Astrocyte of the cerebellum (primary cell): Measurements from ENCODE around the gene CELA1.

Source experiments
- DNase-seq: peaks from one replicate; pipeline ENCODE4 v3.0.0-alpha.2; 2011; ENCODE audit warnings: low read depth
- H3K4me3 ChIP-seq: 2 replicates; pipeline ENCODE4 v1.5.1; 2011; ENCODE audit warnings: mild to moderate bottlenecking, low read depth, low read length, moderate library complexity
- in situ Hi-C: cut with HindIII; loops from 2 replicates; pipeline ENCODE4 v1.10.0; 2017; ENCODE audit warnings: low sequenced_read_pairs
- TF ChIP-seq, protein P1 (sequence below): IDR thresholded peaks from 2 replicates; pipeline ENCODE4 v1.5.1; 2012; ENCODE audit warnings: low read length, low read depth, moderate library complexity, mild to moderate bottlenecking; ENCODE audit errors: missing control alignments

Gene CELA1

DNA sequence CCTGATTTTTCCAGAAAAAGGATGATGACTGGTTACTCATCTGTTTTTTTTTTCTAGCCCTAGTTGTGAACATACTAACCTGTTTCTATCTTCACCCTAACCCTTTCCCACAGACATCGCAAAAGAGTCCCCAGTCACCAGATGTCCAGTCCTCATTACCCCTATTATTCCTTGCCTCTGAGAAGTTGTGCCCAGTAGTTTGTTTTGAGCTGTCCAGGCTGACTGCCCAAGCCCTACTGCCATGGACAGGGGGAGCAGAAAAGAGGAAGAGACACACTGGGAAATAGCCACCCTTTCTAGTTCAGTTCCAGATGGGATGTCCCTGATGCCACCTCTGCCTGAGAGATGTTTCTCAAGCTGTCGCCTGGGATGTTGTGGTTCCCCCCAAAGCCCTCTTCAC lies 13.8 kb upstream of the CELA1 start:
- in situ Hi-C loops, result no loop called here
- DNase-seq, result no peak
- TF ChIP-seq, protein P1, sequence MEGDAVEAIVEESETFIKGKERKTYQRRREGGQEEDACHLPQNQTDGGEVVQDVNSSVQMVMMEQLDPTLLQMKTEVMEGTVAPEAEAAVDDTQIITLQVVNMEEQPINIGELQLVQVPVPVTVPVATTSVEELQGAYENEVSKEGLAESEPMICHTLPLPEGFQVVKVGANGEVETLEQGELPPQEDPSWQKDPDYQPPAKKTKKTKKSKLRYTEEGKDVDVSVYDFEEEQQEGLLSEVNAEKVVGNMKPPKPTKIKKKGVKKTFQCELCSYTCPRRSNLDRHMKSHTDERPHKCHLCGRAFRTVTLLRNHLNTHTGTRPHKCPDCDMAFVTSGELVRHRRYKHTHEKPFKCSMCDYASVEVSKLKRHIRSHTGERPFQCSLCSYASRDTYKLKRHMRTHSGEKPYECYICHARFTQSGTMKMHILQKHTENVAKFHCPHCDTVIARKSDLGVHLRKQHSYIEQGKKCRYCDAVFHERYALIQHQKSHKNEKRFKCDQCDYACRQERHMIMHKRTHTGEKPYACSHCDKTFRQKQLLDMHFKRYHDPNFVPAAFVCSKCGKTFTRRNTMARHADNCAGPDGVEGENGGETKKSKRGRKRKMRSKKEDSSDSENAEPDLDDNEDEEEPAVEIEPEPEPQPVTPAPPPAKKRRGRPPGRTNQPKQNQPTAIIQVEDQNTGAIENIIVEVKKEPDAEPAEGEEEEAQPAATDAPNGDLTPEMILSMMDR, result no peak
- no peak overlapping the region for H3K4me3 ChIP-seq

DNA sequence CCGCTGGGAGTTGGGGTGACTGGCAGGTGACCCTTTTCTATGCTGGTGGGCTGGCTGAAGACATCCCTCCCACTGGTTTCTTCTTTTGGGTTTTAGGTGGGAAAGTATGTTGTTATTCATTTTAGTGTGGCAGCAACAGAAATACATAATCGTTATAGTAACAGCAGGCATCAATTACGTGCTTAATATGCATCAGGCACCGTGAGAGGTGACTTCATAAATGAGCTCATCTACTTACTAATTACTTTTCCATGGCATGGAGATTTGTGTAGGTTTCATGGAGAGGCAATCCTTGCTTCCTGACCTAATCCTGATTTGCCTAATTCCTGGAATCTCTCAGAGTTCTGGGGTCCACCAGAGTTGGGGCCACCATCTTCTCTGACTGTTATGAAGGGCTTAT lies 13.4 kb upstream of the CELA1 start:
- no peak for DNase-seq
- TF ChIP-seq, protein P1, result no peak
- H3K4me3 ChIP-seq, result no peak overlapping the region
- in situ Hi-C loops, result no loop called here

DNA sequence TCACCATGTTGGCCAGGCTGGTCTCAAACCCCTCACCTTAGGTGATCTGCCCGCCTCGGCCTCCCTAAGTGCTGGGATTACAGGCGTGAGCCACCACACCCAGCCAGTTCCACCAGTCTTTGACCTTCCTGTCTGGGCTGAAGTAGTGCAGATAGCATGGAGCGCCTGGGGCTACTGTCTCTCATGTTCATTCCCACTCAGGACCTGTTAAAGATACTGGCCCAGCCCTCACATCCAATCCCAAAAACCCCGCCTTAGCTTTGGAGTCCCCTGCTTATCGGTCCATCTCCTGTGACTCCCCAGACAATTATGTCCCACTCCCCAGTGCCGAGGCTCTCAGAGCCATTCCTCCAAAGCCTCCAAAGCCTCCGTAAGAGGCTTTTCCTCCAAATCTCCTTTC lies 12.0 kb upstream of the CELA1 start:
- in situ Hi-C loops, result no loop called here
- no peak overlapping the region for H3K4me3 ChIP-seq
- no peak for DNase-seq
- TF ChIP-seq, protein P1, result no peak

DNA sequence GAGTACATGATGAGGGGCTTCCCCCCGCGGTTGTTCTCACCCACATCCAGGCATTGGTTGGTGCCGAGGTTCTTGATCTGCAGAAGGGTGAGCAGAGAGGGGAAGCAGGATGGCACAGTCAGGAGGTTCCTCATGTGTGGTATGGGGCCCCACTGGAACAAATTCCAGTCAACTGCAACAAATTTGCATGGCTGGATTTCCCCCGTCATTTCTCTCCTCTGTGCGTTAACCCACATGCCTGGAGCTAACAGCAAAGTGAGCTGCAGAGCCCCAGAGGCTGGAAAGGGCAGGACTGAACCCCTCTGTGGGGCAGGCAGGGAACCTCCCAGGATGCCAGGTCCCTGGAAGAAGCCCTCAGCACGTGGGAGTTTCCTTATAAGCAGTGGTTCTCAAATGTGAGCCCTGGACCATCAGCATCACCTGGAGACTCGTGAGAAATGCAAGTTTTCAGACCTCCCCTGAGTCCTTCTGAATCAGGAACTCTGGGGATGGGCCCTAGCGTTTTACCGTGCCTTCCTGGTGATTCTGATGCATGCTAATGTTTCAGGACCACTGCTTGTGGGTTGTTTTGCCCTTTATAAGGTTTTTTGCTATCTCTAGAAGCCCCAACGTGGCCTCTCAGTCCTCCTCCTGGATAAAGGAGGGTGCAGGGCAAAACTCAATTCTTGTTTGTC lies 11.0 kb upstream of the CELA1 start:
- TF ChIP-seq, protein P1, result no peak
- no peak overlapping the region for H3K4me3 ChIP-seq
- in situ Hi-C loops, result no loop called here
- DNase-seq, result no peak

DNA sequence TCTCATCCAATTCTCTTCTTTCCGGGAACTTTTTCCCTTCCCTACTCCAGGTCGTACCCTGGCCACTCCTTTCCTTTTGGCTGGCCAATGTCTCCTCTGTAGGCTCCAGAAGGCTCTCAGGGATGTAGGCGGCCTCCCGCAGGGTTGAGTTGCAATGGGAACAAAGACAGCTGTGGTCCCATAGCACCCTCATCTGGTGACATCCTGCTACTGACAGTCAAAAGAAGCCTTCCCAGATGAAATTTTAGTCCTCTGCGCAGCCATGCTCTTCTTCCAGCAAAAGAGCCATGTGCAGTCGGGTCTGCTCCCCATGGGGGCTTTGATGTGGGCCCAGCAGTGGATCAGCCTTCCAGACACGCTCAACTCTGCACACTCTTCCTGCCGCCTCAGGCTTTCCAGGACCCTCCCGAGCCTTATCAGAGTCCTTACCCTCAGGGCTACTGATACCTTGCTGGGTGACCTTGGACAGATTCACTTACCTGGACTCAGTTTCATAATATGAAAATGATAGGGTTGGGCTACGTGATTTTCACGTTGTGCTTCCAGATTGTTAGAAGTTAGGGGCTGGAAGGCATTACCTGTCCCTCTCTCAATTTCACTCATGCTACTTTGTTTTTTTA lies 5.5 kb upstream of the CELA1 start:
- DNase-seq, result peak; percentile 54
- in situ Hi-C loops, result no loop called here
- H3K4me3 ChIP-seq, result no peak overlapping the region
- TF ChIP-seq, protein P1, result peak; percentile 88

DNA sequence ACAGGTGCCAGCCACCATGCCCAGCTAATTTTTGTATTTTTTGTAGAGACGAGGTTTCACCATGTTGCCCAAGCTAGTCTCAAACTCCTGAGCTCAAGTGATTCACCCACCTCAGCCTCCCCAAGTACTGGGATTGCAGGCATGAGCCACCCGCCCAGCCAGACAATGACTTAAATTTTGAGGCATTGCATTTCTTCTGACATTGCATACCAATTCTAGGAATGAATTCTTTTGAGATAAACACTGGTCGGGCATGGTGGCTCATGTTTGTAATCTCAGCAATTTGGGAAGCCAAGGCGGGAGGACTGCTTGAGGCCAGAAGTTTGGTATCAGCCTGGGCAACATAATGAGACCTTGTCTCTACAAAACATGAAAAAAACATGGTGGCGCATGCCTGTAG lies 2.5 kb upstream of the CELA1 start:
- TF ChIP-seq, protein P1, result no peak
- H3K4me3 ChIP-seq, result no peak overlapping the region
- DNase-seq, result no peak
- in situ Hi-C loops, result no loop called here
